ENCODE data around the gene C14orf132.

Gene C14orf132

GRCh38 chr14:96103075-96103474 lies 63.9 kb downstream of the C14orf132 start:
- no peak for DNase-seq (ENCODE audit: extremely low read depth, low read depth)

GRCh38 chr14:96103560-96104460 lies 64.6 kb downstream of the C14orf132 start:
- no peak for TF ChIP-seq CTCF (IDR thresholded peaks at IDR 0.05; ENCODE audit: low read depth, low read length)
- DNase-seq (ENCODE audit: extremely low read depth, low read depth) = no peak

More at GRCh38 chr14:96103075-96103474, 63.9 kb downstream of the C14orf132 start:
- no peak for TF ChIP-seq CTCF (IDR thresholded peaks at IDR 0.05; ENCODE audit: low read depth, low read length)

GRCh38 chr14:96104469-96105057 lies 65.4 kb downstream of the C14orf132 start:
- DNase-seq (ENCODE audit: extremely low read depth, low read depth) = peak; percentile 99
- TF ChIP-seq CTCF (IDR thresholded peaks at IDR 0.05; ENCODE audit: low read depth, low read length) = no peak

GRCh38 chr14:96105089-96105925 lies 66.1 kb downstream of the C14orf132 start:
- no peak for DNase-seq (ENCODE audit: extremely low read depth, low read depth)
- no peak for TF ChIP-seq CTCF (IDR thresholded peaks at IDR 0.05; ENCODE audit: low read depth, low read length)

- DNase-seq (ENCODE audit: extremely low read depth, low read depth) = no peak
- TF ChIP-seq CTCF (IDR thresholded peaks at IDR 0.05; ENCODE audit: low read depth, low read length) = no peak
Measured at GRCh38 chr14:96105926-96106441, 66.8 kb downstream of the C14orf132 start.

- no peak for DNase-seq (ENCODE audit: extremely low read depth, low read depth)
- TF ChIP-seq CTCF (IDR thresholded peaks at IDR 0.05; ENCODE audit: low read depth, low read length) = no peak
Measured at GRCh38 chr14:96106891-96107290, 67.7 kb downstream of the C14orf132 start.
